Keratinocyte (primary cell): ENCODE results near the gene SLC16A9.

Experiments
- EZH2 ChIP-seq: IDR thresholded peaks from one replicate; pipeline ENCODE4 v1.6.1; 2012; ENCODE audit warnings: inconsistent platforms, mild to moderate bottlenecking, low read length, moderate library complexity
- TF ChIP-seq, protein P1 (sequence below), 3 experiments: IDR thresholded peaks in 1 of 3; conservative IDR thresholded peaks in 1 of 3; optimal IDR thresholded peaks in 1 of 3; 2 replicates in 2 of 3; 3 replicates in 1 of 3; pipeline versions ENCODE3 to v1.5.1; 2011; ENCODE audit warnings: low read length in 3 of 3, mild to moderate bottlenecking in 3 of 3, moderate library complexity in 2 of 3, control low read depth in 1 of 3, inconsistent platforms in 1 of 3; ENCODE audit not compliant: insufficient read depth in 2 of 3; ENCODE audit errors: extremely low read depth in 1 of 3

DNA sequence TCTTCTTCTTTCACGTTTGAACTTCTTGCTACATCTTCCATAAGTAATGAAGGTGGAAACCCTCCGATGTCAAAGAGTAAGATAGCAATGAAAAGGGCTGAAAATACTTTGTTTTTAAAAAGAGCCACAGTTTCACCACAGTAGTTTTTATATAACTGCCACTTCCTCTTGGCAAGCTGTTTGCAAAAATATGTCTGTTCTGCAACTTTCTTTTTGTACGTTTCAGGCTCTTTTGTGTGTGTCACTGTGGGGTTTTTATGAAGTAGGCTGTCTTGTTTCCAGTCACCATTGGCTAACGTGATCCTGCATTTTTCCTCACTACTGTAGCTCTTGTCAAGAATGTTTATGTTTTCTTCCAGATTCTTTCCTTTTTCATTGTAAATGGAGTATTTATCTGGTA is 55.6 kb downstream of the SLC16A9 start:
- TF ChIP-seq, protein P1, sequence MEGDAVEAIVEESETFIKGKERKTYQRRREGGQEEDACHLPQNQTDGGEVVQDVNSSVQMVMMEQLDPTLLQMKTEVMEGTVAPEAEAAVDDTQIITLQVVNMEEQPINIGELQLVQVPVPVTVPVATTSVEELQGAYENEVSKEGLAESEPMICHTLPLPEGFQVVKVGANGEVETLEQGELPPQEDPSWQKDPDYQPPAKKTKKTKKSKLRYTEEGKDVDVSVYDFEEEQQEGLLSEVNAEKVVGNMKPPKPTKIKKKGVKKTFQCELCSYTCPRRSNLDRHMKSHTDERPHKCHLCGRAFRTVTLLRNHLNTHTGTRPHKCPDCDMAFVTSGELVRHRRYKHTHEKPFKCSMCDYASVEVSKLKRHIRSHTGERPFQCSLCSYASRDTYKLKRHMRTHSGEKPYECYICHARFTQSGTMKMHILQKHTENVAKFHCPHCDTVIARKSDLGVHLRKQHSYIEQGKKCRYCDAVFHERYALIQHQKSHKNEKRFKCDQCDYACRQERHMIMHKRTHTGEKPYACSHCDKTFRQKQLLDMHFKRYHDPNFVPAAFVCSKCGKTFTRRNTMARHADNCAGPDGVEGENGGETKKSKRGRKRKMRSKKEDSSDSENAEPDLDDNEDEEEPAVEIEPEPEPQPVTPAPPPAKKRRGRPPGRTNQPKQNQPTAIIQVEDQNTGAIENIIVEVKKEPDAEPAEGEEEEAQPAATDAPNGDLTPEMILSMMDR (optimal IDR thresholded peaks at IDR 0.05 in 1 of 3, IDR thresholded peaks at IDR 0.05 in 1 of 3, conservative IDR thresholded peaks at IDR 0.05 in 1 of 3; ENCODE audit: extremely low read depth in 1 of 3, insufficient read depth in 2 of 3, low read length in 3 of 3): no peak
- no peak for TF ChIP-seq EZH2
